A549 (cell line): ENCODE measurements around the gene SH3D21. TPM values are rescaled to one million over a fixed set of nuclear protein-coding genes. Genes with fewer than 3 reads are reported as not detected.

Source experiments
- ATAC-seq, 2 experiments: fragments of 200-7000 bp in 1 of 2; fragments of >200 bp in 1 of 2; cut with Nextera tagmentation in 1 of 2; cut with Tn5 transposase in 1 of 2; 3 replicates each; pipeline versions ENCODE4 v1.8.0 to v1.9.1; 2018 to 2020; ENCODE audit warnings: mild to moderate bottlenecking in 1 of 2, moderate library complexity in 1 of 2
- CTCF ChIA-PET: fragments of 300-600 bp; sonication (Branson Sonifier 250); formaldehyde crosslinking; extraction: SDS; loops from one replicate; lab custom pipeline; 2021; ENCODE audit warnings: antibody characterized with exemption, inconsistent platforms; lab: Yijun Ruan, JAX
- POLR2A ChIA-PET: fragments of 350-600 bp; formaldehyde crosslinking; extraction: SDS; loops from one replicate; lab custom pipeline; 2021; ENCODE audit warnings: antibody characterized with exemption, inconsistent platforms; lab: Yijun Ruan, JAX
- DNase-seq, 2 experiments: peaks; one replicate each; pipeline versions ENCODE4 v3.0.0 to v3.0.0-alpha.2; 2011 to 2016; ENCODE audit warnings: low read depth in 1 of 2, low spot score in 1 of 2
- FAIRE-seq: peaks from 2 replicates; lab custom pipeline; 2011; peaks lifted over from hg19 to GRCh38; lab: Jason Lieb, UNC
- H3K27ac ChIP-seq, 2 experiments: fragments of >200 bp; sonication (Bioruptor Twin); formaldehyde crosslinking; 3 replicates each; pipeline ENCODE4 v1.5.1; 2016 to 2017
- H3K4me1 ChIP-seq: fragments of >200 bp; sonication (Bioruptor Twin); formaldehyde crosslinking; 3 replicates; pipeline ENCODE4 v1.6.1; 2016
- H3K4me2 ChIP-seq: fragments of >200 bp; sonication (Bioruptor Twin); formaldehyde crosslinking; 3 replicates; pipeline ENCODE4 v1.6.1; 2016
- H3K4me3 ChIP-seq: fragments of >200 bp; sonication (Bioruptor Twin); formaldehyde crosslinking; 3 replicates; pipeline ENCODE4 v1.5.1; 2016
- H3K9me3 ChIP-seq: fragments of >200 bp; sonication (Bioruptor Twin); formaldehyde crosslinking; 3 replicates; pipeline ENCODE4 v1.6.1; 2016
- CBX8 ChIP-seq: fragments of 200-600 bp; sonication (generic); IDR thresholded peaks from 2 replicates; pipeline ENCODE4 v1.6.1; 2016
- CHD2 ChIP-seq: fragments of 150-350 bp; IDR thresholded peaks from 2 replicates; pipeline ENCODE4 v1.6.1; 2014; ENCODE audit warnings: low read length; ENCODE audit not compliant: partially characterized antibody
- CHD4 ChIP-seq: fragments of 200-600 bp; sonication (generic); IDR thresholded peaks from 2 replicates; pipeline ENCODE4 v1.6.1; 2016; ENCODE audit warnings: antibody characterized with exemption, mild to moderate bottlenecking, borderline replicate concordance
- E2F6 ChIP-seq: IDR thresholded peaks from 2 replicates; pipeline ENCODE4 v1.6.1; 2012; ENCODE audit warnings: low read depth, borderline replicate concordance
- EHMT2 ChIP-seq: fragments of 200-600 bp; sonication (generic); IDR thresholded peaks from 2 replicates; pipeline ENCODE4 v1.6.1; 2016; ENCODE audit warnings: antibody characterized with exemption, low read depth, mild to moderate bottlenecking, moderate library complexity
- ESRRA ChIP-seq: fragments of 150-350 bp; IDR thresholded peaks from 2 replicates; pipeline ENCODE4 v1.6.1; 2014; ENCODE audit warnings: mild to moderate bottlenecking, low read length, borderline replicate concordance
- FOSB ChIP-seq: fragments of 250-450 bp; sonication (Bioruptor Pico); IDR thresholded peaks from 2 replicates; pipeline ENCODE4 v1.5.0; 2020; ENCODE audit warnings: mild to moderate bottlenecking, moderate library complexity
- FOSL2 ChIP-seq, 2 experiments: fragments of 450-650 bp in 1 of 2; fragments of >200 bp in 1 of 2; sonication (Bioruptor Twin) in 1 of 2; formaldehyde crosslinking; IDR thresholded peaks; 2 replicates each; pipeline versions ENCODE4 v1.5.0 to v1.6.1; 2016 to 2020; ENCODE audit warnings: mild to moderate bottlenecking in 1 of 2, moderate library complexity in 1 of 2
- FOXS1 ChIP-seq: fragments of 250-450 bp; sonication (Bioruptor Pico); IDR thresholded peaks from 2 replicates; pipeline ENCODE4 v1.5.0; 2020; ENCODE audit warnings: mild to moderate bottlenecking, moderate library complexity
- GATA3 ChIP-seq: IDR thresholded peaks from 2 replicates; pipeline ENCODE4 v1.6.1; 2012; ENCODE audit warnings: borderline replicate concordance
- HDAC2 ChIP-seq: fragments of 200-600 bp; sonication (generic); IDR thresholded peaks from 2 replicates; pipeline ENCODE4 v1.6.1; 2016
- HEYL ChIP-seq: fragments of 250-450 bp; sonication (Bioruptor Pico); IDR thresholded peaks from 2 replicates; pipeline ENCODE4 v1.8.0; 2021; ENCODE audit warnings: mild to moderate bottlenecking, moderate library complexity
- HOXA7 ChIP-seq: fragments of 250-450 bp; sonication (Bioruptor Pico); IDR thresholded peaks from 2 replicates; pipeline ENCODE4 v1.5.0; 2020; ENCODE audit warnings: mild to moderate bottlenecking, moderate library complexity
- HOXB13 ChIP-seq: fragments of 250-450 bp; sonication (Bioruptor Pico); IDR thresholded peaks from 2 replicates; pipeline ENCODE4 v1.5.0; 2020; ENCODE audit warnings: low read depth, mild to moderate bottlenecking, moderate library complexity
- HOXB5 ChIP-seq: fragments of 250-450 bp; sonication (Bioruptor Pico); IDR thresholded peaks from 2 replicates; pipeline ENCODE4 v1.5.0; 2020; ENCODE audit warnings: mild to moderate bottlenecking, moderate library complexity
- KDM1A ChIP-seq: fragments of 200-600 bp; sonication (generic); IDR thresholded peaks from 2 replicates; pipeline ENCODE4 v1.6.1; 2016; ENCODE audit warnings: low read depth, mild to moderate bottlenecking
- KDM5A ChIP-seq: fragments of 200-600 bp; sonication (generic); IDR thresholded peaks from 2 replicates; pipeline ENCODE4 v1.6.1; 2016; ENCODE audit warnings: antibody characterized with exemption, mild to moderate bottlenecking
- MYC ChIP-seq: IDR thresholded peaks from 2 replicates; pipeline ENCODE4 v1.6.1; 2012; ENCODE audit warnings: mild to moderate bottlenecking, inconsistent platforms, low read length, improper control_type of control experiment, borderline replicate concordance
- NFE2L2 ChIP-seq: fragments of 150-350 bp; conservative IDR thresholded peaks from 2 replicates; pipeline ENCODE4 v1.6.1; 2014; ENCODE audit warnings: low read length
- NPAS2 ChIP-seq: fragments of 250-450 bp; sonication (Bioruptor Pico); IDR thresholded peaks from 2 replicates; pipeline ENCODE4 v1.8.0; 2022; ENCODE audit warnings: mild to moderate bottlenecking, moderate library complexity, borderline replicate concordance
- SREBF2 ChIP-seq: fragments of 450-650 bp; IDR thresholded peaks from 2 replicates; pipeline ENCODE4 v1.6.1; 2014; ENCODE audit warnings: mild to moderate bottlenecking, moderate library complexity
- TFCP2L1 ChIP-seq: fragments of 250-450 bp; sonication (Bioruptor Pico); IDR thresholded peaks from 2 replicates; pipeline ENCODE4 v1.5.0; 2021; ENCODE audit warnings: mild to moderate bottlenecking
- TP53 ChIP-seq: fragments of 250-450 bp; sonication (Bioruptor Pico); IDR thresholded peaks from 2 replicates; pipeline ENCODE4 v1.5.0; 2021; ENCODE audit warnings: mild to moderate bottlenecking, moderate library complexity
- ZFP36 ChIP-seq: fragments of 450-650 bp; IDR thresholded peaks from 2 replicates; pipeline ENCODE4 v1.6.1; 2014; ENCODE audit warnings: borderline replicate concordance; ENCODE audit not compliant: partially characterized antibody
- ZSCAN20 ChIP-seq: fragments of 250-450 bp; sonication (Bioruptor Pico); IDR thresholded peaks from 2 replicates; pipeline ENCODE4 v1.8.0; 2022; ENCODE audit warnings: mild to moderate bottlenecking, moderate library complexity
- WGBS: methylation state at CpG from one replicate; pipeline ENCODE4 v1.1.6; 2017; ENCODE audit errors: missing lambda C conversion rate; 5-methylcytosine and 5-hydroxymethylcytosine counted together
- polyA plus RNA-seq, 4 experiments: library from polyadenylated mRNA; depleted of rRNA in 3 of 4; stranded (reverse); fragments of >200 nt; fragmentation: RNase III in 1 of 4; extraction: RNeasy Plus Mini Kit Qiagen cat#74134 plus additional on column Dnase treatment in 1 of 4; gene quantifications; 2 replicates in 3 of 4; 3 replicates in 1 of 4; pipeline ENCODE4 v1.2.3, GENCODE V29; 2011 to 2017
- TF ChIP-seq, protein P1 (sequence below): fragments of 150-350 bp; IDR thresholded peaks from 2 replicates; pipeline ENCODE4 v1.6.1; 2014; ENCODE audit warnings: low read depth, mild to moderate bottlenecking, low read length
- TF ChIP-seq, protein P2 (sequence below): fragments of 250-450 bp; sonication (Bioruptor Pico); IDR thresholded peaks from 2 replicates; pipeline ENCODE4 v1.5.0; 2020; ENCODE audit warnings: low read depth, mild to moderate bottlenecking, moderate library complexity
- TF ChIP-seq, protein P3 (sequence below): fragments of 250-450 bp; sonication (Bioruptor Pico); IDR thresholded peaks from 2 replicates; pipeline ENCODE4 v1.5.0; 2021; ENCODE audit warnings: mild to moderate bottlenecking, moderate library complexity, borderline replicate concordance

SH3D21 gene
- polyA plus RNA-seq, 2 of the 4 experiments (the other 2 are of a cell fraction): 0.41 to 1.1 TPM

DNA sequence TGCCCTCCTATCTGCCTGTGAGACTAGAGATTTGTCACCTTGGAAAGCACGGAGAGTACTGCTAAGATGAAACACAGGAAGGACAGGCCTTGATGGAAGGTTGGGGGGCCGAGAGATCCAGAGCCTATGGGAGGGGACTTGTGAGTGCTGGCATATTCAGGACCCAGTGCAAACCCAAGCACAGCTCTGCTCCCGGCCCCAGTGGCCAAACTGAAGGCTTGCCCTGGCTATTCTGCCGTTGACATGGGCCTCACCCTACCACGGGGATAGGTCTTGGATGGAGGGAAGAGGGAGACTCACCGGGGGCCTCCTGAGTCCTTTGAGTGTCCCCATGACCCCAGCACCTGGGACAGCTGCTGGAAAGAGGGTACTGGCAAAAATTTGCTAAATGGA lies 21.9 kb downstream of the SH3D21 start:
- CTCF ChIA-PET: interaction anchor here (1.1 kb wide), 1 partner anchor 23 kb away, joined by 3 read pairs; no protein-coding TSS in a partner anchor
- TF ChIP-seq, protein P1, sequence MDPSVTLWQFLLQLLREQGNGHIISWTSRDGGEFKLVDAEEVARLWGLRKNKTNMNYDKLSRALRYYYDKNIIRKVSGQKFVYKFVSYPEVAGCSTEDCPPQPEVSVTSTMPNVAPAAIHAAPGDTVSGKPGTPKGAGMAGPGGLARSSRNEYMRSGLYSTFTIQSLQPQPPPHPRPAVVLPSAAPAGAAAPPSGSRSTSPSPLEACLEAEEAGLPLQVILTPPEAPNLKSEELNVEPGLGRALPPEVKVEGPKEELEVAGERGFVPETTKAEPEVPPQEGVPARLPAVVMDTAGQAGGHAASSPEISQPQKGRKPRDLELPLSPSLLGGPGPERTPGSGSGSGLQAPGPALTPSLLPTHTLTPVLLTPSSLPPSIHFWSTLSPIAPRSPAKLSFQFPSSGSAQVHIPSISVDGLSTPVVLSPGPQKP: no peak
- TF ChIP-seq CHD2 (no peak), FOSL2 (IDR thresholded peaks at IDR 0.05) (no peak), FOSL2 (CRISPR knock-in tag; IDR thresholded peaks at IDR 0.05) (no peak), NPAS2 (CRISPR knock-in tag) (no peak), HOXB5 (no peak), FOXS1 (CRISPR knock-in tag) (no peak)
- POLR2A ChIA-PET: no interaction called here
- Histone ChIP-seq H3K27ac (no peak overlapping the region), H3K4me2 (no peak overlapping the region), H3K9me3 (no peaks in the 10 kb centered on the region), H3K4me3 (no peak overlapping the region), H3K4me1 (peaks cover 8% of the 10 kb centered on the region; the same call in 2 of the 3 replicates)
- WGBS: 65% methylated on average over 5 of the region's 6 CpGs
- no peak for DNase-seq
- ATAC-seq: no peak
- no peak for FAIRE-seq

DNA sequence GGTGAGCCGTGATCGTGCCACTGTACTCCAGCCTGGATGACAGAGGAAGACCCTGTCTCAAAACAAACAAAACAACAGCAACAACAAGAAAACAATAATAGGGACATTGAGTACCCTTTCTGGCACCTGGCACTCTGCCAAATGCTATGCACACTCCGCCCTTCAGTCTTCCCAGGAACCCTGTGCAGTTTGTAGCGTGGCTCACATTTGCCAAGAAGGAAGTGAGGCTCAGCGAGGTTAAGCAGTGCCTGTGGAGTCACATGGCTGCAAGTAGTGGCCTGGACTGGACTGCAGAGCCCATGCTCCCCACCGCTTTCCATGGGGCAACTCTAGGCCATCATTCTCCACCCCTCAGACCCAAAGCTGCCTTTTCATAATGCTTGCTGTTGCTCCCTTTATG lies 22.5 kb downstream of the SH3D21 start:
- ChIA-PET POLR2A (no interaction called here), CTCF (interaction anchor here (1.1 kb wide), 1 partner anchor 23 kb away, joined by 3 read pairs; no protein-coding TSS in a partner anchor)
- 75% methylated on average over 6 of the region's 6 CpGs for WGBS
- Histone ChIP-seq H3K9me3 (no peaks in the 10 kb centered on the region), H3K4me2 (no peak overlapping the region), H3K27ac (no peak overlapping the region), H3K4me3 (no peak overlapping the region), H3K4me1 (peaks cover 8% of the 10 kb centered on the region; the same call in 2 of the 3 replicates)
- TF ChIP-seq TFCP2L1 (CRISPR knock-in tag): no peak
- no peak for TF ChIP-seq HEYL
- TF ChIP-seq HOXB13 (CRISPR knock-in tag): no peak
- no peak for TF ChIP-seq KDM5A
- TF ChIP-seq HOXB5: no peak
- TF ChIP-seq HDAC2: no peak
- no peak for TF ChIP-seq ZFP36
- TF ChIP-seq CHD4: no peak
- no peak for TF ChIP-seq SREBF2
- TF ChIP-seq E2F6: no peak
- no peak for TF ChIP-seq FOSL2 (IDR thresholded peaks at IDR 0.05)
- no peak for TF ChIP-seq FOSL2 (CRISPR knock-in tag; IDR thresholded peaks at IDR 0.05)
- no peak for TF ChIP-seq HOXA7 (CRISPR knock-in tag)
- ATAC-seq (no peak), FAIRE-seq (no peak), DNase-seq (no peak)

- TF ChIP-seq FOSB (CRISPR knock-in tag) (no peak), TP53 (CRISPR knock-in tag) (no peak), ZSCAN20 (CRISPR knock-in tag) (no peak), E2F6 (no peak), CBX8 (no peak), EHMT2 (no peak), NFE2L2 (no peak), KDM1A (no peak), GATA3 (no peak), MYC (no peak), ESRRA (no peak)
- TF ChIP-seq, protein P2, sequence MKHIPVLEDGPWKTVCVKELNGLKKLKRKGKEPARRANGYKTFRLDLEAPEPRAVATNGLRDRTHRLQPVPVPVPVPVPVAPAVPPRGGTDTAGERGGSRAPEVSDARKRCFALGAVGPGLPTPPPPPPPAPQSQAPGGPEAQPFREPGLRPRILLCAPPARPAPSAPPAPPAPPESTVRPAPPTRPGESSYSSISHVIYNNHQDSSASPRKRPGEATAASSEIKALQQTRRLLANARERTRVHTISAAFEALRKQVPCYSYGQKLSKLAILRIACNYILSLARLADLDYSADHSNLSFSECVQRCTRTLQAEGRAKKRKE (CRISPR knock-in tag): no peak
- TF ChIP-seq, protein P3, sequence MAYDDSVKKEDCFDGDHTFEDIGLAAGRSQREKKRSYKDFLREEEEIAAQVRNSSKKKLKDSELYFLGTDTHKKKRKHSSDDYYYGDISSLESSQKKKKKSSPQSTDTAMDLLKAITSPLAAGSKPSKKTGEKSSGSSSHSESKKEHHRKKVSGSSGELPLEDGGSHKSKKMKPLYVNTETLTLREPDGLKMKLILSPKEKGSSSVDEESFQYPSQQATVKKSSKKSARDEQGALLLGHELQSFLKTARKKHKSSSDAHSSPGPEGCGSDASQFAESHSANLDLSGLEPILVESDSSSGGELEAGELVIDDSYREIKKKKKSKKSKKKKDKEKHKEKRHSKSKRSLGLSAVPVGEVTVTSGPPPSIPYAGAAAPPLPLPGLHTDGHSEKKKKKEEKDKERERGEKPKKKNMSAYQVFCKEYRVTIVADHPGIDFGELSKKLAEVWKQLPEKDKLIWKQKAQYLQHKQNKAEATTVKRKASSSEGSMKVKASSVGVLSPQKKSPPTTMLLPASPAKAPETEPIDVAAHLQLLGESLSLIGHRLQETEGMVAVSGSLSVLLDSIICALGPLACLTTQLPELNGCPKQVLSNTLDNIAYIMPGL (CRISPR knock-in tag): no peak
- ChIA-PET POLR2A (no interaction called here), CTCF (interaction anchor here (0.5 kb wide), 1 partner anchor 180 kb away, joined by 4 read pairs; no protein-coding TSS in a partner anchor)
- Histone ChIP-seq H3K4me3 (no peak overlapping the region), H3K4me2 (no peak overlapping the region), H3K4me1 (no peaks in the 10 kb centered on the region), H3K9me3 (no peaks in the 10 kb centered on the region), H3K27ac (no peak overlapping the region)
- ATAC-seq (no peak), FAIRE-seq (no peak), DNase-seq (no peak)
- WGBS: 85% methylated on average over 9 of the region's 9 CpGs
Measured at GRCh38 chr1:36329817-36330216, 23.6 kb downstream of the SH3D21 start.
